Measurements from ENCODE around the gene SP100.
A peak's percentile ranks its signal among the peaks of the same experiment; 100 is the strongest.

SP100 gene

DNA sequence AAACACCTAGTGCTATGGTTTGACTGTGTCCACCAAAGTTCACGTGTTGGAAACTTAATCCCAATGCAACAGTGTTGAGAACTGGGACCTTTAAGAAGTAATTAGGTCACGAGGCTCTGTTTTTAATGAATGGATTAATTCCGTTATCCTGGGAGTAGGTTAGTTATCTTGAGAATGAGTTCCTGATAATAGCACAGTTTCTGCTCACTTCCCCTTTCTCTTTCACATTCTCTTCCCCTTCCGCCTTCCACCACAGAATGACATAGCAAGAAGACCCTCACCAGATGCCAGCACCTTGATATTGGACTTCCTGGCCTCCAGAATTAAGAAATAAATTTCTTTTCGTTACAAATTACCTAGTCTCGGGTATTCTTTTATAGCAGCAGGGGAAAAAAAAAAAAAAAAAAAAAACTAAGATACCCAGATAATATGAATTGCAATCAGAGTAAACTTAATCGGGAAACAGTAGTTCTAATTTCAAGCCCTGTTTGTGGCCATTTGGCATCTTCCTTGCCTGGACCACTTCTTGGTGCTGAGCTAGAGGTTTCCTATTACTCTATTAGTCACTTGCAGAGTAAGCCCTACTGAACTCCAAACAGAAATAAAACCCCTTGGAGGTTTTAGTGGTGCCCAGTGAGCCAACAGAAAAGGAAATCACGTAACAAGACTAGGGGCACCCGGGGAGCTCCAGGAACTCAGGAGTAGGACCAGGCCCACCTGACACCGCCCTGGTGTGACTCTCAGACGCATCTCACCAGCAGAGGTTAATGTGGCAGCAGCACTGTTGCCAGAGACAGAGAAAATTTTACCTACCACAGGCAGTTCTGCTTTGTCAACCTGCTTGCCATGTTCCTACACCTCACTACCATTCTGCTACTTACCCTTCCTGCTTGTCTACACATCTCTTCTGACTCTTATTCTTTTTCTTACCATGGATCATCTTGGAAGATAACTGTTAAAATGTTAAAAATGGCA, 149.1 kb downstream of the SP100 start:
- peak; percentile 76 to 78 for DNase-seq

DNA sequence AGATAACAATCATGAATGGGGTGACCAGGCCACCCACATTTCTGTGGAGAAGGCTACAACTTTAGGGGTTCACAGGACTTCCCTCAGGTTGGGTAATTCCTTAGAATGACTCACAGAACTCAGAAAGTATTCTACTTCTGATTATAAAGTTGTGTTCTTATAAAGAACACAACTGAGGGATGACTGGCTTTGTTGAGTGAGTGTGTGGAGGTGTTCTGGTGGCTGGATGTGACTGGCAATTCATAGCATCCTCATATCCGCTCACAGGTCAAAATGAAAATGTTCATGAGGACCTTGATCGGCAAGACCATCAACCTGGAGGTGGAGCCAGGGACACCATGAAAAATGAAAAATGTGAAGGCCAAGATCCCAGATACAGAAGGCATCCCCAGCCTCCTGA, 153.3 kb downstream of the SP100 start:
- DNase-seq: no peak

DNA sequence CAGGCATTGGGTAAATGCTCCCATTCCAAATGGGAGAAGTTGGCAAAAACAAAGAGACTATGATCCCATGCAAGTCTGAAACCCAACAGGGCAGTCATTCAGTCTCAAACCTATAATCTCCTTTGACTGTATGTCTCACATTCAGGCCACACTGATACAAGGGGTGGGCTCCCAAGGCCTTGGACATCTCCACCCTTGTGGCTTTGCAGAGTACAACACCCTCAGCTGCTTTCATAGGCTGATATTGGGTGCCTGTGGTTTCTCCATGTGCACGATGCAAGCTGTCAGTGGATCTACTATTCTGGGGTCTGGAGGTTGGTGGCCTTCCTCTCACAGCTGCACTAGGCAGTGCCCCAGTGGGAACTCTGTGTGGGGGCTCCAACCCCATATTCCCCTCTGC, 155.0 kb downstream of the SP100 start:
- no peak for DNase-seq

DNA sequence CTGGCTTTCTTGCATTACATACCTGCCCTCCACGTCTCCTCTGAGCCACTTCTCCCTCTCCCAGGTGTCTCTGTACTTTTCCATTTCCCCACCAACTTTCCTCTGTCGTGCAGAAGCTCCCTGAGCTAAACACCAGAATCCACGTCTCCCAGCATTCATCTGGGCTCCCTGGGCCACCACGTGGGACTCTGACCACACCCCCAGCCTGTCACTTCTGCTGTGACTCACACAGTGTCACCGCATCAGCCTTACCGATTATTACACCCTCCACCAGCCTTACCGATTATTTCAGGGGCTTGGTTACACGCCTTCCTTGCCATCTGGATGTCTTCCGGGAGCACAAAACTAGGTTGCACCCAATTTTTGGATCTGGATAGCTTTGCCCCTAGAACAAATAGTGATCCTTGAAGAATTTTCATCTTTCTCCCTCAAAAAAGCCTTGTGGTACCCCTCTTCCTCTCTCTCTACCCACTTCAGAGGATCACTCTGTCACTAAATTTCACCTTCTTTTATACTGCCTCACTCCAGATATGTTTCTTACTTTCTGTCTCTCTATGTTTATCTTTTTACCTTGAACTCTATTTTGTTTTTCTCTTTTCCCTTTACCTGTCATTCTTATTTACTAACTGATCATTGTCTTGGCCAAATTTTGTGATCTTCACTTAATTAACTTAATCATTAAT, 159.8 kb downstream of the SP100 start:
- no peak for DNase-seq

DNA sequence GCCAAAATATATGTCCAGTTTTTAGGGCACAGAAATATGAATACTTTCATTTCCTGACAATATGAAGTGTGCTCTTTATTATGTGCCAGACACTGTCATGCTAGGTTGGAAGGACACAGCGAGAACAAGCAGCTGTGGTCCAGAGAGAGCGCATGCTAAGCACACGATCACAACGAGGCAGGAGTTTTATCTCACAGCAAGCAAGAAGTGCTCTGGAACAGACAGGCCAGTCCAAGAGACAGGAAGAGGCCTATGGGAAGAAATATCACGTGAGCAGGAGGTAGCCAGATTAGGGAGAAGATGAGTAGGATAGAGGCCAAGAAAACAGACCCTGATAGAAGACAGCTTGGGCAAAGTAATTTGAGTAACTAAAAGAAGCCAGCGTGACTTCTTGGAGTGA, 161.1 kb downstream of the SP100 start:
- no peak for DNase-seq

DNA sequence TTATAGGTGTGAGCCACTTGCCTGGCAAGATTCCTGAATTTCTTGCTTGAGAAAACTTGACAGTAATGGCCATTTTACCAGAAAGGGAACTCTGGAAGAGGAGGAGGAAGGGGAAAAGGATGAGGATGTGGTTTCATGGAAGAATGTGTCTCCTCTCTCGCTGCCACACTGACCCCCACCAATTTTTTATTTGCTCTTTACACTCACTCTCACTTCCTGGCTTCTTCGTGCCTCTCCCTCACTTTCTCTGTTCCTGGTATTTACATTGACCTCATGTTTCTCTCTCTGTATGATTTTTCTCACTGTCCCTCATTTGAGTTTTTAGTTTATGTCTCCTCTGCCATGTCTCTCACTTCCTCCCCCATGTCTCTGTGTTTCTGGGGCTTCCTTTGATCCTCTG, 162.1 kb downstream of the SP100 start:
- no peak for DNase-seq

DNA sequence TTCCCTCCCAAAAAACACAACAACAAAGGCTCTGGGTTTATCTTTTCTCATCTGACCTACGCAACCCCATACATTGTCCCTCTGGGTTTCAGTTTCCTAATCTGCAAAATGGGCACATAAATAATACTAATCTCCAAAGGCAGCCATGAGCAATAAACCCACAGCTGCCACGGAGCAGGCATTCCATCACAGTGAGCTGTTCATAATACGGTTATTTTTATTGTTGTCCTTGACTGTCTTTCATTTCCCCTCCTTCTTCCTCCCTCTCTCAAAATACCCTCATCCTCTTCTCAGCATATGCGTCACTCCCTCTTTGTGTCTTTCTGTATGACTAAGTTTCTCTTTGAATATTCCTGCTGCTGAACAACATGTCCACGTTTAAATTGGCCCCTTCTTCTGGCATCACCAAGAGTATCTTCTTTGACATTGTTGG, 166.9 kb downstream of the SP100 start:
- DNase-seq: no peak

DNA sequence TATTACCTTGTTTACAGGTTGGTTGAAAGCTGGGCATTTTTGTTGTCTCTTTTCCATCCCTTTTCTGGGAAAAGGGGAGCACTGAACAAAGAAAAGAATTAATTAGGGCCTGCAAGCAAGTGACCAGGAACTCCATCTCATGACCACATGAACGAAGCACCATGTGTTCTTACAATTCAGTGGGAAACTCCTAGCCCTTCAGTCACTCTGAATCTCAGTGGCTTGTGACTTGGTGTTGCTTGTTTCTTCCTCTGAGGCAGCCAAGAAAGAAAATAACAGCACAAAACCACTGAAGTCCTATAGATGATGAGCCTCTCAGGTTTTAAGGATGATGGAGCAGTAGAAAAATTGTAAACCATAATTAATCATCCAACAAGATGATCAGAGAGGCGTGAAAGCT, 167.6 kb downstream of the SP100 start:
- DNase-seq: no peak

DNA sequence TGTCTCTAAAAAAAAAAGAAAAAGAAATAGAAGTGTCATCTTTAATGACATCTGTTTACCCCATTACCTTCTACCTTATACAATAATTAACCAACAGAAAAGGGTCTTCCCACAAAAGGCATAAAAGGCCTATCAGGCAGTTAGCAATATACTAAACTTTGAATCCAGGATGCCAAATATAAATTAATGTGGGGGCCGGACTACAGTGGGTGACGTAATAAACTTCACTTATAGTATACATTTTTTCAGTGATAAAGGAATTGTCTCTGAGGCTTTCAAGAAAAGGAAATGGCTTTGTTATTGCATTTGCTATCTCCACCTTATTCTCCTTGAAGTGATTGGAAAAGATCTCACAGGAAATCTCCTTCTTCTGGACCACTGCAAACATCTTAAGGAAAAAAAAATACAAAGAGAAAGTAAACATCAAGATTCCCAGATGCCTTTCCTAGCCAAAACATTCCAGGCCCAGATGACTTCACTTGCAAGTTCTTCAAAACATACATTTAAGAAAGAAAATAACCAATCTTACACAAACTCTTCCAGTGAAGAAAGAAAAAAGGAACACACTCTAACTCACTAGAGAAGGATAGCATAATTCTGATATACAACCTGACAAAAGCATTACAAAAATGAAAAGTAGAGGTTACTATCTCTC, 170.5 kb downstream of the SP100 start:
- no peak for DNase-seq

DNA sequence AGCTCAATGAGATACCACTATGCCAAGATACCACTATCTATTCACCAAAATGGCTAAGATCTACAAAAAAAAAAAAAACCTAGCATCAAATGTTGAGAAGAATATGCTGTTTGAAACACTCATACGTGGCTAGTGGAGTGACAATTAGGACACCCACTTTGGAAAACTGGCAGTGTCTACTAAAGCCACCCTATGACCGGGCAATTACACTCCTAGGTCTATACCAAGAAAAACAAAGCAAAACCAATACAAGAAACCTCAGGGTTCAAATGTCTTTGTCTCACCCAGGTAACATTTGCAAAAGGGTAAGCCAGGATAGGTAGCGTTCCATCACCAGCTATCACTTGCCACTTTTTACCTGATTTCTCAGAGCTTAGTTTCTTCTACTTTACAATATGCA, 173.0 kb downstream of the SP100 start:
- DNase-seq: no peak

DNA sequence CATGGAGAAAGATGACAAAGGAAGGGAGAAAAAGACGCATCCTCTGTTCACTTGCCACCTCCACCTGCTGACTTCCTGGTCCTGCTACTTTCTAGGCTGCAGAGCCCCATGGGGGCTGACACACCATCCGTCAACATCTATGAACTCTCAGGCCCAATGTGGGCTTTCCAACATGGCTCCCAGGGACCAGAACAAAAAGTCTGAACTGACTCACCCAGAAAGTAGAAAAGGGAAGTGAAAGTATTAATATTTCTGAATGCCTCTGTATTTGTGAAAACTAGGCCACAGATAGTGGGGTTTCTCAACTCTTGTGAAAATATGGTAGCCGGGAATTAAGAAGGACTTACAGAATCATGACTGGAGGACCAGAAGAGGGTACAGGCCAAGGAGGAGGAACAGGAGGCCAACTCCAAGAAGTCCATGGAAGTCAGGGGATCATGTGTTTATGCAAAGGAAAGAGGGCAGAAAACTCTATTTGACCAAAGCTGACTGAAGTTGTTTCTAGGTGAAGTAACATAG, 173.6 kb downstream of the SP100 start:
- no peak for DNase-seq

DNA sequence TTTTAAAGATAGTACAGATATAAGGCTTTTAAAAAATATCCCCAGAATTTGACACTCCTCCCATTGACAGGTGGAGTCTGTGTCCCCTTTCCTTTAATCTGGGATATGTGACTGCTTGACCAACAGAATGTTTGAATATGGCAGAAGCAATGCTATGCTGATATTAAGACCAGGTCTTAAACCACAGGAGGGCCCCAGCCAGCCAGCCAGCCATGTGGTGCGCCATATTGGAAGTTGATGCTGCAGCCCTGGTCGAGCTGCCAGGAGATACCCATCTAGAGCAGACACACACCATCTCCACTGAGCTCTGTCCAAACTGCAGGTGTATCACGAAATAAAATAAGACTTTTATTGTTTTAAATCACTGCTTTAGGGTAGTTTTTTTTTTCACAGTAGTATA, 174.3 kb downstream of the SP100 start:
- DNase-seq: no peak

DNA sequence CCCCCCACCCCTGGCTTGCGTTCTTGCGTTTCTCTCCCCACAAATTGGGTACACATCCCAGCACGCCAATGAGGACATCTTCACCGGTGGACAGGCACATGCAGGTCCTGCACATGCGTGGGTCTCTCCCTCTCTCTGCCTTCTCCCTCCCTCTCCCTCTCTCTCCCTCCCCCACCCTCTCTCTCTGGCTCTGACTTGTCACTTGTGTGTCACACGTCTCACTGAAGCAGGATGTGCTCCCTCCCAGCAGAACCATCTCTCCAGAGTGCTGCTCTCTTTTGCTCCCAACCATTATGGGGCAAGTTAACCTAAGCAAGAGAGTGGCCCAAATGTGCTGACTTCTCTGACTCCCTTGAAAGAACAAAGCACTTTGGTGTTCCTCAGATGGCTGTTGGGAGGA, 175.8 kb downstream of the SP100 start:
- no peak for DNase-seq

DNA sequence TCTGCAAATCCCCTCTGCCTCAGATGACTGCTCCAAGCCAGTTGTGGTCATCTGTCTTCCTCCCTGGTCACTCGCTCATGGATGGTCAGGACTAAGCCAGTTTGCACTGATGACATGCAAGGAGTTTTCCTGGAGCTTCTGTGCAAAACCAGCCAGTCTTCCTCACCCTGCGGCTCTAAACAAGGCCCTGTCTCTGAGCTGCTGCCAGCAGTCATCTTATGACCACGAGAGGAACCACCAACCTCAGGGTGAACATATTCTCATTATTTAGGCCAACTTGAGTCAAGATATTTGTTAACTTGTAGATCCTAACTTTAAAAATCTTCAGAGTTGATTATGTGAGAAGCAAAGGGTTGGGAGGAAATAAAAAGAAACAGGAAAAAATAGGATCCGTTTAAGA, 176.8 kb downstream of the SP100 start:
- no peak for DNase-seq
